CD14-positive monocyte (primary cell): ENCODE measurements around the gene TNFRSF8. TPM values are rescaled to one million over a fixed set of nuclear protein-coding genes. Genes with fewer than 3 reads are reported as not detected.

Experiments used
- DNase-seq, 3 donors: peaks; one replicate each; pipeline ENCODE4 v3.0.0-alpha.2; 2011 to 2022
- H2AFZ ChIP-seq: 2 replicates; pipeline ENCODE4 v1.6.0; 2012; ENCODE audit warnings: mild to moderate bottlenecking, low read depth, low read length, inconsistent platforms; ENCODE audit not compliant: insufficient read depth, poor library complexity, severe bottlenecking
- H3K27ac ChIP-seq, 2 donors: 1 replicate in 1 of 2; 2 replicates in 1 of 2; pipeline ENCODE4 v1.5.1; 2012 to 2013; ENCODE audit warnings: low read length in 2 of 2, control low read depth in 1 of 2, inconsistent platforms in 1 of 2, low read depth in 1 of 2, mild to moderate bottlenecking in 1 of 2
- H3K27me3 ChIP-seq, 2 donors: one replicate each; pipeline versions ENCODE4 v1.6.0 to v1.6.1; 2011 to 2013; ENCODE audit warnings: low read length in 2 of 2; ENCODE audit not compliant: control insufficient read depth in 2 of 2, insufficient read depth in 2 of 2
- H3K36me3 ChIP-seq, 2 donors: replicated peaks in 1 of 2; 1 replicate in 1 of 2; 2 replicates in 1 of 2; pipeline versions ENCODE4 v1.5.1 to v1.6.1; 2012 to 2013; ENCODE audit warnings: low read length in 2 of 2, control low read depth in 1 of 2, inconsistent platforms in 1 of 2, mild to moderate bottlenecking in 1 of 2; ENCODE audit not compliant: insufficient read depth in 2 of 2, control insufficient read depth in 1 of 2
- H3K4me1 ChIP-seq, 2 donors: 1 replicate in 1 of 2; 2 replicates in 1 of 2; pipeline versions ENCODE4 v1.5.1 to v1.6.1; 2012 to 2013; ENCODE audit warnings: low read length in 2 of 2, control low read depth in 1 of 2, inconsistent platforms in 1 of 2, mild to moderate bottlenecking in 1 of 2, moderate library complexity in 1 of 2; ENCODE audit not compliant: insufficient read depth in 2 of 2, control insufficient read depth in 1 of 2
- H3K4me2 ChIP-seq: replicated peaks from 2 replicates; pipeline ENCODE3; 2012; ENCODE audit warnings: low read length, moderate library complexity, mild to moderate bottlenecking; ENCODE audit not compliant: poor library complexity, severe bottlenecking; ENCODE audit errors: extremely low read depth
- H3K4me3 ChIP-seq, 3 experiments: fragments of 200-600 bp in 1 of 3; sonication (generic) in 1 of 3; replicated peaks in 1 of 3; 1 replicate in 2 of 3; 2 replicates in 1 of 3; pipeline ENCODE4 v1.5.1; 2011 to 2013; ENCODE audit warnings: low read length in 3 of 3, mild to moderate bottlenecking in 3 of 3, control low read depth in 2 of 3, low read depth in 2 of 3, inconsistent platforms in 1 of 3, moderate library complexity in 1 of 3
- H3K79me2 ChIP-seq: 2 replicates; pipeline ENCODE4 v1.6.0; 2012; ENCODE audit warnings: mild to moderate bottlenecking, control low read depth, inconsistent platforms, low read length, moderate library complexity; ENCODE audit not compliant: insufficient read depth
- H3K9ac ChIP-seq: 2 replicates; pipeline ENCODE4 v1.6.0; 2017; ENCODE audit warnings: low read length, mild to moderate bottlenecking; ENCODE audit not compliant: insufficient read depth, poor library complexity, severe bottlenecking
- H3K9me3 ChIP-seq, 2 donors: replicated peaks in 1 of 2; 1 replicate in 1 of 2; 2 replicates in 1 of 2; pipeline versions ENCODE4 v1.5.1 to v1.6.1; 2012 to 2013; ENCODE audit warnings: low read length in 2 of 2, control low read depth in 1 of 2; ENCODE audit not compliant: control insufficient read depth in 1 of 2, insufficient read depth in 1 of 2
- H4K20me1 ChIP-seq: 2 replicates; pipeline ENCODE4 v1.6.0; 2012; ENCODE audit warnings: mild to moderate bottlenecking, low read length, control low read depth, moderate library complexity; ENCODE audit not compliant: insufficient read depth
- H3K27ac Mint-ChIP-seq, 7 donors: one replicate each; pipeline ENCODE4 v1.8.0; 2020; ENCODE audit warnings: mild to moderate bottlenecking in 7 of 7, mixed read lengths in 7 of 7, moderate library complexity in 6 of 7, inconsistent platforms in 2 of 7
- H3K27me3 Mint-ChIP-seq, 3 donors: one replicate each; pipeline ENCODE4 v1.8.0; 2021 to 2022; ENCODE audit warnings: low read depth in 3 of 3, mild to moderate bottlenecking in 3 of 3, mixed read lengths in 3 of 3, moderate library complexity in 3 of 3, inconsistent platforms in 1 of 3
- H3K36me3 Mint-ChIP-seq, 2 donors: one replicate each; pipeline ENCODE4 v1.8.0; 2020; ENCODE audit warnings: mixed read lengths in 2 of 2, inconsistent platforms in 1 of 2, mild to moderate bottlenecking in 1 of 2
- H3K4me1 Mint-ChIP-seq: one replicate; pipeline ENCODE4 v1.8.0; 2020; ENCODE audit warnings: mild to moderate bottlenecking, mixed read lengths
- H3K4me3 Mint-ChIP-seq, 2 donors: one replicate each; pipeline ENCODE4 v1.8.0; 2020; ENCODE audit warnings: mild to moderate bottlenecking in 2 of 2, mixed read lengths in 2 of 2, moderate library complexity in 1 of 2
- H3K9me3 Mint-ChIP-seq, 7 donors: one replicate each; pipeline ENCODE4 v1.8.0; 2020 to 2022; ENCODE audit warnings: mixed read lengths in 7 of 7, mild to moderate bottlenecking in 6 of 7, moderate library complexity in 6 of 7, inconsistent platforms in 2 of 7
- WGBS: methylation state at CpG from one replicate; pipeline ENCODE4 v1.1.5; 2013; ENCODE audit warnings: missing lambda C conversion rate; ENCODE audit not compliant: insufficient coverage; 5-methylcytosine and 5-hydroxymethylcytosine counted together
- intact Hi-C, 2 donors: fragments of 100-400 bp; cut with micrococcal nuclease; formaldehyde crosslinking; loops; one replicate each; pipeline versions ENCODE4 v1.15.0 to v1.15.1; 2023
- polyA plus RNA-seq, 3 donors: library from polyadenylated mRNA; depleted of rRNA in 1 of 3; unstranded in 2 of 3; stranded (reverse) in 1 of 3; fragments of 300-500 nt in 2 of 3; fragments of >200 nt in 1 of 3; fragmentation: Illumina TruSeq in 2 of 3; gene quantifications; 1 replicate in 2 of 3; 2 replicates in 1 of 3; pipeline ENCODE4 v1.2.3, GENCODE V29; 2012 to 2021
- TF ChIP-seq, protein P1 (sequence below): fragments of 200-600 bp; IDR thresholded peaks from one replicate; pipeline ENCODE4 v1.8.0; 2022; ENCODE audit warnings: antibody characterized with exemption, mild to moderate bottlenecking

TNFRSF8 gene
- polyA plus RNA-seq, 3 donors, result 10.9 to 11.9 (median 11.8) TPM

DNA sequence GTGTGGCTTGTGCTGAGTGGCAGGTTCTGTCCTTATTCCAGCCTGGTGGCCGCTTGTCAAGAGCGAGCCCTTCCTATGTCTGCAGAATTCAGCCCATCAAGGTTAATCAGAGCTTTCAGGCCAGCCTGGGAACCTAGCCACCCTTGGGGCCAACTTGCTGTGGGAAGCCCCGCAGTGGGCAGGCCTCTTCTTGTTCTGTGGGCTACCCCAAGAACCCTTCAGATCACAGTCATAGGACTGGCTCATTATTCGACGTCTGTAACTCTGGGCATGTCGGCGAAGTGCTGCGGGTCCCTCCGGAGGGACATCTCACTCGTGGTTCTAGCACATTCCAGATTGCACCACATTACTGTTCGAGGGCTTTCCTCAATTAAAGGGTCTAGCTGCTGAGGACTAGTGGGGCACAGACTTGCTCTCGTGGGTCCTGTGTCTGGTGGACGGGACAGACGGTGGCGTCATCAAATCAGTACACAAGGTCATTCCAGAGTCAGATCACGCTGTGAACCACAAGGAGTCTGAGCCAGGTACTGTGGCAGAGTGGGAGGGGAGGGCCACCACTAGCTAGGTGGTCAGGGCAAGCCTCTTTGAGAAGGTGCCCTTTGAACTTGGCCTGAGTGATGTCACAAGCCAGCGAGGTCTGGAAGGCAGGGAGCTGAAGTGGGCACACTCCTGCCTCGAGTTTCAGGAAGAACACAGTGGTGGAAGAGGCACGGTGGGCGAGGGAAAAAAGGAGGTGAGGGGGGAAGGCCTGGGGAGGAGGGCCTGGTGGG, 83.4 kb downstream of the TNFRSF8 start:
- Histone ChIP-seq H2AFZ (no peak overlapping the region), H3K27ac (peak overlapping the region; percentile 98 to 100), H3K4me3 (no peak overlapping the region), H3K36me3 (no peaks in the 10 kb centered on the region), H3K4me1 (peaks cover 100% of the 10 kb centered on the region in 2 donors), H3K9me3 (peaks cover 0 to 7% of the 10 kb centered on the region in 2 donors), H3K4me2 (no peak overlapping the region), H3K79me2 (no peaks in the 10 kb centered on the region), H3K9ac (no peak overlapping the region), H3K27me3 (no peaks in the 10 kb centered on the region), H4K20me1 (no peaks in the 10 kb centered on the region)
- Mint-ChIP-seq H3K4me3 (no peak overlapping the region), H3K4me1 (peaks cover 99% of the 10 kb centered on the region), H3K36me3 (peaks cover 27 to 31% of the 10 kb centered on the region in 2 donors), H3K9me3 (peaks cover 3 to 17% (median 12%) of the 10 kb centered on the region in 7 donors), H3K27ac (peak overlapping the region; percentile 79 to 100 (median 99)), H3K27me3 (no peaks in the 10 kb centered on the region)
- 75% methylated on average over 20 of the region's 20 CpGs for WGBS
- intact Hi-C loops, result no loop called here
- peak in 1 of 3 donors; percentile 39 for DNase-seq
- TF ChIP-seq, protein P1, sequence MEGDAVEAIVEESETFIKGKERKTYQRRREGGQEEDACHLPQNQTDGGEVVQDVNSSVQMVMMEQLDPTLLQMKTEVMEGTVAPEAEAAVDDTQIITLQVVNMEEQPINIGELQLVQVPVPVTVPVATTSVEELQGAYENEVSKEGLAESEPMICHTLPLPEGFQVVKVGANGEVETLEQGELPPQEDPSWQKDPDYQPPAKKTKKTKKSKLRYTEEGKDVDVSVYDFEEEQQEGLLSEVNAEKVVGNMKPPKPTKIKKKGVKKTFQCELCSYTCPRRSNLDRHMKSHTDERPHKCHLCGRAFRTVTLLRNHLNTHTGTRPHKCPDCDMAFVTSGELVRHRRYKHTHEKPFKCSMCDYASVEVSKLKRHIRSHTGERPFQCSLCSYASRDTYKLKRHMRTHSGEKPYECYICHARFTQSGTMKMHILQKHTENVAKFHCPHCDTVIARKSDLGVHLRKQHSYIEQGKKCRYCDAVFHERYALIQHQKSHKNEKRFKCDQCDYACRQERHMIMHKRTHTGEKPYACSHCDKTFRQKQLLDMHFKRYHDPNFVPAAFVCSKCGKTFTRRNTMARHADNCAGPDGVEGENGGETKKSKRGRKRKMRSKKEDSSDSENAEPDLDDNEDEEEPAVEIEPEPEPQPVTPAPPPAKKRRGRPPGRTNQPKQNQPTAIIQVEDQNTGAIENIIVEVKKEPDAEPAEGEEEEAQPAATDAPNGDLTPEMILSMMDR, result no peak

DNA sequence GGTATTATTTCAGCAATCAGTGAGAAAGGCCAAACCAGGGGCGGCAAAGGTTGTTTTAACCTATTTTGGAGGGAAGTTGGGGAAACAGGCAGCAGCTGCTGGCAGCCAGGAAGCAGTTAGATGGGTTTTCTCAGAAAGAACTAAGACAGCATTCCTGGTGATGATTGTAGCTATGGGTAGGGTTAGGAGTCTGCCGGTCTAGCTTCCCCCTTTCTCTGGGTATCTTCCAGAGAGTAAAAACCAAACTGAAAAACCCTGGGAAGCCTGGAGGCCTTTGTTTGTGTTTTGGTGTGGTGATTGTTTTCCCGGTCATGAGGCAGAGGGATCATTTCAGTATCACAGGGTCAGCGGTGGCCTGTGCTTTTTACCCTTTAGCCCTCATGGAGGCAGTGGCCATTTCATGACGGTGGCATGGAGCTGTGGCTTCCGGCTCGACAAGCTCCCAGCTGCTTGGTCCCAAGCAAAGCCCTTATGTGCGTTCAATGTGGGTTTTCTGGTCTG, 84.1 kb downstream of the TNFRSF8 start:
- peak overlapping the region; percentile 79 to 100 (median 99) for H3K27ac Mint-ChIP-seq
- H3K79me2 ChIP-seq, result peaks cover 3% of the 10 kb centered on the region
- WGBS, result 59% methylated on average over 7 of the region's 8 CpGs
- no peak for DNase-seq
- no peak overlapping the region for H3K4me2 ChIP-seq
- H3K4me1 ChIP-seq, result peaks cover 100% of the 10 kb centered on the region in 2 donors
- no peak overlapping the region for H3K9ac ChIP-seq
- H4K20me1 ChIP-seq, result no peaks in the 10 kb centered on the region
- H3K4me3 Mint-ChIP-seq, result no peak overlapping the region
- TF ChIP-seq, protein P1, result no peak
- intact Hi-C loops, result no loop called here
- no peaks in the 10 kb centered on the region for H3K27me3 ChIP-seq
- peak overlapping the region; percentile 98 to 100 for H3K27ac ChIP-seq
- no peaks in the 10 kb centered on the region for H3K36me3 ChIP-seq
- H2AFZ ChIP-seq, result no peak overlapping the region
- peaks cover 99% of the 10 kb centered on the region for H3K4me1 Mint-ChIP-seq
- H3K27me3 Mint-ChIP-seq, result peaks cover 0 to 2% (median 0%) of the 10 kb centered on the region in 3 donors
- H3K9me3 ChIP-seq, result peaks cover 0 to 7% of the 10 kb centered on the region in 2 donors
- peaks cover 3 to 17% (median 12%) of the 10 kb centered on the region in 7 donors for H3K9me3 Mint-ChIP-seq
- H3K36me3 Mint-ChIP-seq, result peaks cover 27% of the 10 kb centered on the region in 2 donors
- H3K4me3 ChIP-seq, result no peak overlapping the region
